ENCODE results near the gene CACNA1S.

The CACNA1S gene

GRCh38 chr1:201126832-201127754, 14.9 kb upstream of the CACNA1S start, which contains the start of gene ASCL5:
ASCL5 (minus strand) TSS chr1:201127184; CDS start chr1:201115372, 11,812 bp downstream.
- no peaks in the 10 kb centered on the region for H3K9me3 ChIP-seq (ENCODE audit: control insufficient read depth, low read length)
- no peaks in the 10 kb centered on the region for H3K4me1 ChIP-seq (ENCODE audit: control insufficient read depth, insufficient read depth, low read length)
- H3K9ac ChIP-seq (ENCODE audit: low read length): no peak within 1 kb of the TSS
- H3K4me3 ChIP-seq (ENCODE audit: low read length): no peak within 1 kb of the TSS
- no peak for DNase-seq (ENCODE audit: low read depth)
- no peaks in the 10 kb centered on the region for H3K36me3 ChIP-seq (ENCODE audit: control insufficient read depth, insufficient read depth, low read length, severe bottlenecking)
- H3K27me3 ChIP-seq (replicated peaks; ENCODE audit: control insufficient read depth, insufficient read depth, low read length): peaks cover 31% of the 10 kb centered on the region

- H3K27me3 ChIP-seq (replicated peaks; ENCODE audit: control insufficient read depth, insufficient read depth, low read length): peaks cover 33% of the 10 kb centered on the region
- H3K4me3 ChIP-seq (ENCODE audit: low read length): no peak overlapping the region
- H3K9ac ChIP-seq (ENCODE audit: low read length): no peak overlapping the region
- no peaks in the 10 kb centered on the region for H3K4me1 ChIP-seq (ENCODE audit: control insufficient read depth, insufficient read depth, low read length)
- DNase-seq (ENCODE audit: low read depth): no peak
- H3K36me3 ChIP-seq (ENCODE audit: control insufficient read depth, insufficient read depth, low read length, severe bottlenecking): no peaks in the 10 kb centered on the region
- H3K9me3 ChIP-seq (ENCODE audit: control insufficient read depth, low read length): no peaks in the 10 kb centered on the region
Observed at GRCh38 chr1:201126463-201126831, 14.2 kb upstream of the CACNA1S start.

- Histone ChIP-seq H3K36me3 (ENCODE audit: control insufficient read depth, insufficient read depth, low read length, severe bottlenecking) (no peaks in the 10 kb centered on the region), H3K4me3 (ENCODE audit: low read length) (no peak overlapping the region)
Observed at GRCh38 chr1:201125800-201126199, 13.6 kb upstream of the CACNA1S start.

GRCh38 chr1:201125019-201125418, 12.8 kb upstream of the CACNA1S start:
- Histone ChIP-seq H3K4me1 (ENCODE audit: control insufficient read depth, insufficient read depth, low read length) (peaks cover 3% of the 10 kb centered on the region), H3K27me3 (replicated peaks; ENCODE audit: control insufficient read depth, insufficient read depth, low read length) (peaks cover 33% of the 10 kb centered on the region), H3K9me3 (ENCODE audit: control insufficient read depth, low read length) (no peaks in the 10 kb centered on the region), H3K9ac (ENCODE audit: low read length) (no peak overlapping the region), H3K36me3 (ENCODE audit: control insufficient read depth, insufficient read depth, low read length, severe bottlenecking) (no peaks in the 10 kb centered on the region), H3K4me3 (ENCODE audit: low read length) (no peak overlapping the region)
- DNase-seq (ENCODE audit: low read depth): no peak

More at GRCh38 chr1:201125800-201126199, 13.6 kb upstream of the CACNA1S start:
- no peak for DNase-seq (ENCODE audit: low read depth)
- no peaks in the 10 kb centered on the region for H3K9me3 ChIP-seq (ENCODE audit: control insufficient read depth, low read length)
- no peak overlapping the region for H3K9ac ChIP-seq (ENCODE audit: low read length)
- no peaks in the 10 kb centered on the region for H3K4me1 ChIP-seq (ENCODE audit: control insufficient read depth, insufficient read depth, low read length)
- peaks cover 33% of the 10 kb centered on the region for H3K27me3 ChIP-seq (replicated peaks; ENCODE audit: control insufficient read depth, insufficient read depth, low read length)

- H3K4me1 ChIP-seq (ENCODE audit: control insufficient read depth, insufficient read depth, low read length): peaks cover 11% of the 10 kb centered on the region
- no peaks in the 10 kb centered on the region for H3K36me3 ChIP-seq (ENCODE audit: control insufficient read depth, insufficient read depth, low read length, severe bottlenecking)
- no peak overlapping the region for H3K9ac ChIP-seq (ENCODE audit: low read length)
- H3K9me3 ChIP-seq (ENCODE audit: control insufficient read depth, low read length): no peaks in the 10 kb centered on the region
- no peak overlapping the region for H3K4me3 ChIP-seq (ENCODE audit: low read length)
- H3K27me3 ChIP-seq (replicated peaks; ENCODE audit: control insufficient read depth, insufficient read depth, low read length): peaks cover 33% of the 10 kb centered on the region
- no peak for DNase-seq (ENCODE audit: low read depth)
Observed at GRCh38 chr1:201123866-201124265, 11.6 kb upstream of the CACNA1S start.

- peaks cover 11% of the 10 kb centered on the region for H3K4me1 ChIP-seq (ENCODE audit: control insufficient read depth, insufficient read depth, low read length)
Observed at GRCh38 chr1:201122321-201122957, 10.2 kb upstream of the CACNA1S start.

GRCh38 chr1:201119206-201120197, 7.3 kb upstream of the CACNA1S start:
- Histone ChIP-seq H3K4me3 (ENCODE audit: low read length) (no peak overlapping the region), H3K27me3 (replicated peaks; ENCODE audit: control insufficient read depth, insufficient read depth, low read length) (peaks cover 20% of the 10 kb centered on the region), H3K9me3 (ENCODE audit: control insufficient read depth, low read length) (no peaks in the 10 kb centered on the region), H3K4me1 (ENCODE audit: control insufficient read depth, insufficient read depth, low read length) (peaks cover 11% of the 10 kb centered on the region), H3K36me3 (ENCODE audit: control insufficient read depth, insufficient read depth, low read length, severe bottlenecking) (no peaks in the 10 kb centered on the region), H3K9ac (ENCODE audit: low read length) (no peak overlapping the region)
- peak; percentile 59 for DNase-seq (ENCODE audit: low read depth)

More at GRCh38 chr1:201122321-201122957, 10.2 kb upstream of the CACNA1S start:
- H3K4me3 ChIP-seq (ENCODE audit: low read length): no peak overlapping the region
- no peak for DNase-seq (ENCODE audit: low read depth)
- H3K9me3 ChIP-seq (ENCODE audit: control insufficient read depth, low read length): no peaks in the 10 kb centered on the region
- H3K27me3 ChIP-seq (replicated peaks; ENCODE audit: control insufficient read depth, insufficient read depth, low read length): peaks cover 33% of the 10 kb centered on the region
- H3K36me3 ChIP-seq (ENCODE audit: control insufficient read depth, insufficient read depth, low read length, severe bottlenecking): no peaks in the 10 kb centered on the region
- H3K9ac ChIP-seq (ENCODE audit: low read length): no peak overlapping the region

GRCh38 chr1:201116091-201116490, 3.9 kb upstream of the CACNA1S start:
- no peak overlapping the region for H3K4me3 ChIP-seq (ENCODE audit: low read length)
- H3K9ac ChIP-seq (ENCODE audit: low read length): no peak overlapping the region
- H3K4me1 ChIP-seq (ENCODE audit: control insufficient read depth, insufficient read depth, low read length): peaks cover 11% of the 10 kb centered on the region
- H3K36me3 ChIP-seq (ENCODE audit: control insufficient read depth, insufficient read depth, low read length, severe bottlenecking): no peaks in the 10 kb centered on the region
- H3K27me3 ChIP-seq (replicated peaks; ENCODE audit: control insufficient read depth, insufficient read depth, low read length): peaks cover 18% of the 10 kb centered on the region
- no peak for DNase-seq (ENCODE audit: low read depth)
- no peaks in the 10 kb centered on the region for H3K9me3 ChIP-seq (ENCODE audit: control insufficient read depth, low read length)

- no peak for DNase-seq (ENCODE audit: low read depth)
- Histone ChIP-seq H3K9me3 (ENCODE audit: control insufficient read depth, low read length) (no peaks in the 10 kb centered on the region), H3K36me3 (ENCODE audit: control insufficient read depth, insufficient read depth, low read length, severe bottlenecking) (no peaks in the 10 kb centered on the region), H3K27me3 (replicated peaks; ENCODE audit: control insufficient read depth, insufficient read depth, low read length) (peaks cover 22% of the 10 kb centered on the region), H3K4me3 (ENCODE audit: low read length) (no peak overlapping the region), H3K4me1 (ENCODE audit: control insufficient read depth, insufficient read depth, low read length) (peaks cover 11% of the 10 kb centered on the region), H3K9ac (ENCODE audit: low read length) (no peak overlapping the region)
Observed at GRCh38 chr1:201115390-201115937, 3.2 kb upstream of the CACNA1S start.

GRCh38 chr1:201114245-201115131, 2.3 kb upstream of the CACNA1S start:
- H3K4me3 ChIP-seq (ENCODE audit: low read length): peak overlapping the region; percentile 87
- peaks cover 2% of the 10 kb centered on the region for H3K4me1 ChIP-seq (ENCODE audit: control insufficient read depth, insufficient read depth, low read length)
- peaks cover 31% of the 10 kb centered on the region for H3K27me3 ChIP-seq (replicated peaks; ENCODE audit: control insufficient read depth, insufficient read depth, low read length)
- no peaks in the 10 kb centered on the region for H3K9me3 ChIP-seq (ENCODE audit: control insufficient read depth, low read length)
- no peaks in the 10 kb centered on the region for H3K36me3 ChIP-seq (ENCODE audit: control insufficient read depth, insufficient read depth, low read length, severe bottlenecking)
- peak overlapping the region; percentile 80 for H3K9ac ChIP-seq (ENCODE audit: low read length)
- peak; percentile 98 for DNase-seq (ENCODE audit: low read depth)
